Mucosa of descending colon (tissue), 3 donors: ENCODE data around the gene PGD. TPM values are rescaled to one million over a fixed set of nuclear protein-coding genes. Genes with fewer than 3 reads are reported as not detected.
A peak's percentile ranks its signal among the peaks of the same experiment; 100 is the strongest.

ENCODE experiments used
- ATAC-seq: fragments of 200-7000 bp; cut with Tn5 transposase; one replicate; pipeline ENCODE4 v1.9.1; 2020; ENCODE audit warnings: mild to moderate bottlenecking, moderate library complexity
- DNase-seq, 3 donors: peaks; one replicate each; pipeline ENCODE4 v3.0.0-alpha.2; 2020
- H3K36me3 ChIP-seq: fragments of 200-600 bp; one replicate; pipeline ENCODE4 v1.8.0; 2021; ENCODE audit warnings: low read depth, mild to moderate bottlenecking
- H3K4me1 ChIP-seq: fragments of 200-600 bp; one replicate; pipeline ENCODE4 v1.8.0; 2021; ENCODE audit warnings: low read depth, mild to moderate bottlenecking
- H3K4me3 ChIP-seq: fragments of 200-600 bp; one replicate; pipeline ENCODE4 v1.8.0; 2021; ENCODE audit warnings: mild to moderate bottlenecking
- H3K9me3 ChIP-seq: fragments of 200-600 bp; one replicate; pipeline ENCODE4 v1.8.0; 2021; ENCODE audit warnings: mild to moderate bottlenecking
- intact Hi-C, 2 donors: fragments of 100-400 bp; cut with DNase I in 1 of 2; cut with micrococcal nuclease in 1 of 2; formaldehyde crosslinking; loops; one replicate each; pipeline versions ENCODE4 v1.11.0 to v1.11.1; 2022; cut with DNase I, micrococcal nuclease
- total RNA-seq, 3 donors: library from RNA; stranded (reverse); fragmentation: NEBNext Ultra II Directional in 2 of 3; extraction: Animal tissue kit (Norgen Biotek cat#: 25700) in 2 of 3; gene quantifications; one replicate each; pipeline versions ENCODE4 v1.2.1 to v1.2.4, GENCODE V29; 2021 to 2023
- TF ChIP-seq, protein P1 (sequence below): fragments of 200-600 bp; IDR thresholded peaks from one replicate; pipeline ENCODE4 v1.8.0; 2022; ENCODE audit warnings: antibody characterized with exemption, mild to moderate bottlenecking
- donor health status: DM: no; HTN: no; CAD: no; lungs with moderate emphysema.
- donor health status: DM: no; HTN: no; CAD: no.
- donor health status: DM: no; HTN: yes; CAD: no.

The PGD gene
- total RNA-seq, 3 donors from 2014 or later = 48.6 to 96.4 (median 61.3) TPM

DNA sequence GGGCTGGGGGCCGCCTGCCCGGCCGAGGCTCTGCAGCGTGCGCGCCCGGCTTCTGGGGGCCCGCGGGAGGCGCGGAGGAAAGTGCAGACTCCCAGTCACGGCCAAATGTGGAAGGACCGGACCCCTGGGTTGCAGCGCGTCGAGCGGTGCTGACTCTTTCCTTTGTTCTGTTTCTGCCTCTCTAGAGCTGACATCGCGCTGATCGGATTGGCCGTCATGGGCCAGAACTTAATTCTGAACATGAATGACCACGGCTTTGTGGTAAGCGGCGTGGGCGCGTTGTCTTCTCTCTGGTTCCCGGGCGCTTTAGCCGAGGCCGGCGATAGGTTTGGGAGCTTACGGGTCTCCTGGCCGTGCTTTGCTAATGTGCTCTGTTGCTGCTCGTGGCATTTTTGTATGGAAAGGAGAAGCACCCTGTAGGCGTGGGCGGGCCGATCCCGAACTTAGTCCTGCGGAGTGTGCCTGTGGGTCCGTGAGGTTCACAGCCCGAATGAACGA lies 629 bp downstream of the PGD start:
- TF ChIP-seq, protein P1, sequence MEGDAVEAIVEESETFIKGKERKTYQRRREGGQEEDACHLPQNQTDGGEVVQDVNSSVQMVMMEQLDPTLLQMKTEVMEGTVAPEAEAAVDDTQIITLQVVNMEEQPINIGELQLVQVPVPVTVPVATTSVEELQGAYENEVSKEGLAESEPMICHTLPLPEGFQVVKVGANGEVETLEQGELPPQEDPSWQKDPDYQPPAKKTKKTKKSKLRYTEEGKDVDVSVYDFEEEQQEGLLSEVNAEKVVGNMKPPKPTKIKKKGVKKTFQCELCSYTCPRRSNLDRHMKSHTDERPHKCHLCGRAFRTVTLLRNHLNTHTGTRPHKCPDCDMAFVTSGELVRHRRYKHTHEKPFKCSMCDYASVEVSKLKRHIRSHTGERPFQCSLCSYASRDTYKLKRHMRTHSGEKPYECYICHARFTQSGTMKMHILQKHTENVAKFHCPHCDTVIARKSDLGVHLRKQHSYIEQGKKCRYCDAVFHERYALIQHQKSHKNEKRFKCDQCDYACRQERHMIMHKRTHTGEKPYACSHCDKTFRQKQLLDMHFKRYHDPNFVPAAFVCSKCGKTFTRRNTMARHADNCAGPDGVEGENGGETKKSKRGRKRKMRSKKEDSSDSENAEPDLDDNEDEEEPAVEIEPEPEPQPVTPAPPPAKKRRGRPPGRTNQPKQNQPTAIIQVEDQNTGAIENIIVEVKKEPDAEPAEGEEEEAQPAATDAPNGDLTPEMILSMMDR = no peak
- intact Hi-C loops = no loop called here
- Histone ChIP-seq H3K4me1 (peaks cover 15% of the 10 kb centered on the region), H3K4me3 (peak overlapping the region; percentile 88), H3K36me3 (peaks cover under 1% of the 10 kb centered on the region), H3K9me3 (no peaks in the 10 kb centered on the region)
- ATAC-seq (peak; percentile 0), DNase-seq (peak in 2 of 3 donors; percentile 46 to 62)

DNA sequence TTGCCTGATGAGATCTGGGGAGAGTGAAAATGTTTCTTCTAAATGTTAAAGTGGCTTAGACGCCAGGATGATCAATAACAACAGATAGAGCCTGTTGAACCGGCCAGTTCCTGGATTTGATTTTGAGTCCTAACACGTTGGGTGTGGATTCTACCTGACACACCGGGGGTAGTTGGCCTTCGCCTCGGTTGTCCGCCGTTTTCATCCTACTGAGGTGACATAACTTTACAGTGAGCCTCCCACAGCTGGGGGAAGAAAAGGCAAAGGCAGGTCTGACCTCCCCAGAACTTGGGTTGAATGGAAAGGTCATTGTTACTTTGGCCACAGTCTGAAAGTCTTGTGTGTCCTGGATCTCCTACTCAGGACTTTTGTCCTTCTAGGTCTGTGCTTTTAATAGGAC lies 1.1 kb downstream of the PGD start:
- H3K4me3 ChIP-seq = peak overlapping the region; percentile 88
- intact Hi-C loops = no loop called here
- TF ChIP-seq, protein P1 = no peak
- H3K9me3 ChIP-seq = no peaks in the 10 kb centered on the region
- H3K36me3 ChIP-seq = peaks cover 5% of the 10 kb centered on the region
- peaks cover 15% of the 10 kb centered on the region for H3K4me1 ChIP-seq
- DNase-seq (no peak), ATAC-seq (no peak)

DNA sequence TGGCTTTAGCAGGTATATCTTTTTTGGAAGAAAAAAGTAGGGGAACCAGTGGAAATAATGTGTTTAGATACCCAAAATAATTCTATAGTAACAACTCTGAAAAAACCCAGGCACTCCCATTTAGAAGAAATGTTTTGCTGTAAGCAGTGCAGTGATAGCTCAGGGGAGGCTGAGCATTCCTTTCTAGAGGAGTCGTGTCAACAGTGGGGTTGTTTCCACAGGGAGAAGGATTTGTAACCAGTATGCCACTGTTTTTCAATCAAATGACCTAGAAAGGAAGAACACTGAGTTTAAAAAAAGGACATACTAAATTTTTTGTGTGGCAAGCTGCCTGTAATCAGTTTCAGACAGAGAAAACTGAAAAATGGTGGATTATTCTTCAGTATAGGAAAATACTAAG lies 2.4 kb downstream of the PGD start:
- H3K36me3 ChIP-seq = peaks cover 5% of the 10 kb centered on the region
- DNase-seq = no peak
- intact Hi-C loops = no loop called here
- ATAC-seq = no peak
- peaks cover 15% of the 10 kb centered on the region for H3K4me1 ChIP-seq
- H3K9me3 ChIP-seq = no peaks in the 10 kb centered on the region
- no peak overlapping the region for H3K4me3 ChIP-seq
- TF ChIP-seq, protein P1 = no peak

DNA sequence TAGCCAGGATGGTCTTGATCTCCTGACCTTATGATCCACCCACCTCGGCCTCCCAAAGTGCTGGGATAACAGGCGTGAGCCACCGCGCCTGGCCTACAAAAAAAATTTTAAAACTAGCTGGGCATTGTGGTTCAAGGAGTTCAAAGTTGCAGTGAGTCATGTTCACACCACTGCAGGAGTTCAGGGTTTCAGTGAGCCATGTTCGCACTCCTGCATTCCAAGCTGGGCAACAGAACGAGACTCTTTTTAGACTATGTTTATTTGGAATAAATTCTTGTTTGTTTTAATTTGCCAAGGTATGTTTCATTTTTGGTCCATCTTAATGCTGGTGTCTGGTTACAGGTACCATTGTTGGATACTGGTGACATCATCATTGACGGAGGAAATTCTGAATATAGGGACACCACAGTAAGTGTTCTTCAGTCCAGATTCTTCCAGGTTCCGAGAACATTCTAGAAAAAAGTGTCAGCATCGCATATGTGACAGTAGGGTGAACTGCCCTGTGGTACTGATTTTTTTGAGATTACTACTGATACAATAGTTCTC lies 3.9 kb downstream of the PGD start:
- Histone ChIP-seq H3K9me3 (no peaks in the 10 kb centered on the region), H3K4me3 (no peak overlapping the region), H3K4me1 (peaks cover 14% of the 10 kb centered on the region), H3K36me3 (peaks cover 5% of the 10 kb centered on the region)
- TF ChIP-seq, protein P1 = no peak
- ATAC-seq (no peak), DNase-seq (no peak)
- intact Hi-C loops = no loop called here

DNA sequence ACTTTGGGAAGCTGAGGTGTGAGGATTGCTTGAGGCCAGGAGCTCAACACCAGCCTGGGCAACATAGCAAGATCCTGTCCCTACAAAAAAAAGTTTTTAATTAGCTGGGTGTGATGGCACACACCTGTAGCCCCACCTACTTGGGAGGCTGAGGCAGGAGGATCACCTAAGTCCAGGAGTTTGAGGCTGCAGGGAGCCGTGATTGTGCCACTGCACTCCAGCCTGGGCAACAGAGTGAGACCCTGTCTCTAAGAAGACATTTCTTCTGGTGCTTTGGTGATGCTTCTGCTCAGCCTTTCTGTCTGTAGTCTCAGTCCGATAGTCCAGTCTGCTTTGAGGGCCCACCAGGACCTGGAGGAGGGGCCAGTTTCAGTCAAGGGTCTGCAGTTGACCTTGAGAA lies 8.3 kb downstream of the PGD start:
- TF ChIP-seq, protein P1 = no peak
- ATAC-seq (no peak), DNase-seq (no peak)
- H3K4me1 ChIP-seq = no peaks in the 10 kb centered on the region
- no peak overlapping the region for H3K4me3 ChIP-seq
- intact Hi-C loops = no loop called here
- H3K9me3 ChIP-seq = no peaks in the 10 kb centered on the region
- H3K36me3 ChIP-seq = peaks cover 14% of the 10 kb centered on the region
